ENCODE measurements around the gene TCERG1. TPM values are rescaled to one million over a fixed set of nuclear protein-coding genes. Genes with fewer than 3 reads are reported as not detected.

Gene TCERG1
- total and polyA plus RNA-seq, 2 experiments from 2014 or later: 23.6 to 37.0 TPM

DNA sequence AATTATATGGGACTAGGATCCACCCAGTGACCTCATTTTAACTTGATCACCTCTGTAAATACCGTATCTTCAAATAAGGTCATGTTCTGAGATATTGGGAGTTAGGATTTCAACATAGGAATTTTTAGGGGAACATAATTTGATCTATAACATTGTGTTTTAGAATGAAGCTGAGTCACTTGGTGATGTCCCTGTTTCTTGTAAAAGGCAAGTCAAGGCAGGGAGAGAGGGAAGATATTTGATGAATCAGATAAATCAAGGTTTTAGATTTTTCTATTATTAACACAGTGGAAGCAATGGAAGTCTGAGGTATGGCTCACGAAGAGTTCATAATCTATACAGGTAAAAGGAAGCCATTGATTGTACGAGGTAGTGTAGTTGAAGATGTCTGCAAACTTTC is 80.7 kb downstream of the TCERG1 start:
- Histone ChIP-seq H3K9ac (no peak overlapping the region), H3K4me2 (ENCODE audit: unreplicated experiment) (no peak overlapping the region), H3F3A (ENCODE audit: insufficient read depth) (no peaks in the 10 kb centered on the region), H3K79me2 (ENCODE audit: insufficient read depth) (no peaks in the 10 kb centered on the region), H3K4me1 (ENCODE audit: insufficient read depth) (no peaks in the 10 kb centered on the region), H3K36me3 (ENCODE audit: low read depth) (no peaks in the 10 kb centered on the region), H3K27me3 (replicated peaks; ENCODE audit: insufficient read depth) (peaks cover 15% of the 10 kb centered on the region), H3K4me3 (no peak overlapping the region), H2AFZ (no peak overlapping the region), H3K27ac (no peak overlapping the region), H3K9me2 (ENCODE audit: insufficient read depth) (no peaks in the 10 kb centered on the region), H3K9me3 (ENCODE audit: low read depth) (no peaks in the 10 kb centered on the region), H4K20me1 (ENCODE audit: insufficient read depth) (no peaks in the 10 kb centered on the region)
- no peak for DNase-seq
- no peak for TF ChIP-seq EZH2phosphoT487 (IDR thresholded peaks at IDR 0.05; ENCODE audit: insufficient read depth, low read depth)
- no peak for TF ChIP-seq EZH2 (IDR thresholded peaks at IDR 0.05; ENCODE audit: insufficient read depth, poor library complexity, severe bottlenecking)
- WGBS, 2 experiments (ENCODE audit: low coverage in 1 of 2, low lambda C conversion rate in 2 of 2, missing lambda C conversion rate in 2 of 2): 41 to 42% methylated on average over 3 of the region's 3 CpGs
- in situ Hi-C loops (cut with MboI): loop anchor here (25.0 kb wide), 1 partner anchor 1035 kb away; no protein-coding TSS in a partner anchor

DNA sequence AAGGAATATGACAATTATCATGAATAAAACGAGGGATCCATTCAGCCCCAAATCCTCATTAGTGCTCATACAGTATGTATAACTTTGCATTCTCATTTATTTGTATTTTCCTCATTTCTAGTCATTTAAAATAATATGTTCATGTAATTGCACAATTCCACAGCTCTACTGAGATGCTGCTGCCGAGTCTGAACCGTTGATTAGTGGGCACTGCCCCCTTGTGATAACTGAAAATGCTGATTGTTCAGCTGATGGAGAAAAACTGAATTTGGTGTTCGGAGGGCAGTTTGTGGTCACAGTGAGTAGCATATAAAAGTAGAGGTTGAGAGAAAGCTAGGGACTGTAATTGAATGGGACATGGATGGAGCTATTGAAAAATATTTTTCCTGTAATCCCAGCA is 81.1 kb downstream of the TCERG1 start:
- Histone ChIP-seq H3K9me2 (ENCODE audit: insufficient read depth) (no peaks in the 10 kb centered on the region), H3K4me3 (no peak overlapping the region), H3K4me2 (ENCODE audit: unreplicated experiment) (no peak overlapping the region), H3K27ac (no peak overlapping the region), H3K4me1 (ENCODE audit: insufficient read depth) (no peaks in the 10 kb centered on the region), H4K20me1 (ENCODE audit: insufficient read depth) (no peaks in the 10 kb centered on the region), H3K79me2 (ENCODE audit: insufficient read depth) (no peaks in the 10 kb centered on the region), H3K9me3 (ENCODE audit: low read depth) (no peaks in the 10 kb centered on the region), H2AFZ (no peak overlapping the region), H3K36me3 (ENCODE audit: low read depth) (no peaks in the 10 kb centered on the region), H3F3A (ENCODE audit: insufficient read depth) (no peaks in the 10 kb centered on the region), H3K9ac (no peak overlapping the region), H3K27me3 (replicated peaks; ENCODE audit: insufficient read depth) (peaks cover 15% of the 10 kb centered on the region)
- DNase-seq: no peak
- TF ChIP-seq EZH2 (IDR thresholded peaks at IDR 0.05; ENCODE audit: insufficient read depth, poor library complexity, severe bottlenecking) (no peak), EZH2phosphoT487 (IDR thresholded peaks at IDR 0.05; ENCODE audit: insufficient read depth, low read depth) (no peak)
- in situ Hi-C loops (cut with MboI): loop anchor here (25.0 kb wide), 1 partner anchor 1034 kb away; no protein-coding TSS in a partner anchor
- 34% methylated on average over 4 of the region's 4 CpGs for WGBS, 2 experiments (ENCODE audit: low coverage in 1 of 2, low lambda C conversion rate in 2 of 2, missing lambda C conversion rate in 2 of 2)

DNA sequence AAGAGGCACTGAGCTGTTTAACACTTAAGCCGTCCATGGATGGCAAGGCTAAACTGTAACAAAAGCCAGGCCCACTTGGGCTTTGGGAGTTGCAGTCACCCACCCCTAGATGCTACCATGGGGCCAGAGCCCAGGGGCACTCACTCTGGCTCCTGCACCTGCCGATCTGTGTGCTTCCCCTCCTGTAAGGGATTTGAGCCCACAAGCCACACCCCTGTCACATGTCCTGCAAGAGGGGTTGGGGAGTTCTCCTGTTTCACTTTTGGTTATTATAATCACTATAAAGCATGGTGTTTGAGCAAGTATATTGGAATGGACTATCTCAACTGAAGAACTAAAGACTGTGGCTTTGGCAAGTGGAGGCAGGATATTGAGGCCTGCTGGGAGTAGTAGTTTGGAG is 82.9 kb downstream of the TCERG1 start:
- no peak overlapping the region for H2AFZ ChIP-seq
- H3K4me1 ChIP-seq (ENCODE audit: insufficient read depth): no peaks in the 10 kb centered on the region
- H3K27me3 ChIP-seq (replicated peaks; ENCODE audit: insufficient read depth): peaks cover 13% of the 10 kb centered on the region
- H3K9me2 ChIP-seq (ENCODE audit: insufficient read depth): no peaks in the 10 kb centered on the region
- no peaks in the 10 kb centered on the region for H3K9me3 ChIP-seq (ENCODE audit: low read depth)
- no peak overlapping the region for H3K27ac ChIP-seq
- H3K4me2 ChIP-seq (ENCODE audit: unreplicated experiment): no peak overlapping the region
- WGBS, 2 experiments (ENCODE audit: low coverage in 1 of 2, low lambda C conversion rate in 2 of 2, missing lambda C conversion rate in 2 of 2): 42 to 50% methylated on average over 2 of the region's 2 CpGs
- in situ Hi-C loops (cut with MboI): loop anchor here (25.0 kb wide), 1 partner anchor 1032 kb away; no protein-coding TSS in a partner anchor
- H4K20me1 ChIP-seq (ENCODE audit: insufficient read depth): no peaks in the 10 kb centered on the region
- no peak overlapping the region for H3K9ac ChIP-seq
- no peaks in the 10 kb centered on the region for H3K36me3 ChIP-seq (ENCODE audit: low read depth)
- H3K79me2 ChIP-seq (ENCODE audit: insufficient read depth): no peaks in the 10 kb centered on the region
- H3K4me3 ChIP-seq: no peak overlapping the region
- TF ChIP-seq EZH2 (IDR thresholded peaks at IDR 0.05; ENCODE audit: insufficient read depth, poor library complexity, severe bottlenecking) (no peak), EZH2phosphoT487 (IDR thresholded peaks at IDR 0.05; ENCODE audit: insufficient read depth, low read depth) (no peak)
- DNase-seq: no peak
- H3F3A ChIP-seq (ENCODE audit: insufficient read depth): no peaks in the 10 kb centered on the region

DNA sequence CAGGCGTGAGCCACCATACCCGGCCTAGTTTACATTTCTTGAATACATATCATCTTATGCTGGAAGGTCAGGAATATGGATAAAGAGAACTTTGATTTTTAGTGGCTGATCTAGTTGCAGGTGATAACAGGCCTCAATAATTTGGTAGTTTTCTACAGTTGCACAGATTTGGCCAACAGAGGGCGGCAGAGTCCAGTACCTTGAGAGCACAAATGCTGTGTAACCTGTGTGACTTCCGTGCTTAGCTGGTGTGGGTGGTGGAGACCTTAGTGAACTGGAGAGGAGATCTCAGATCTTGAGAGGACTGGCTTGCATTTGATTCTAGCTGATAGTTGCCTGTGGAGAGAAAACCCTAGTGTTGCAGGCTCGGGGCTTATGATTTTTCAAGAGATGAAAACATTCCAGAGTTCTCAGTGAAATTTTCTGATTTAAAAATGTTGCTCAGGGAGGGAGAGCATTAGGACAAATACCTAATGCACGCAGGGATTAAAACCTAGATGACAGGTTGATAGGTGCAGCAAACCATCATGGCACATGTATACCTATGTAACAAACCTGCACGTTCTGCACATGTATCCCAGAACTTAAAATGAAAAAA is 86.2 kb downstream of the TCERG1 start:
- no peak overlapping the region for H3K9ac ChIP-seq
- H3K36me3 ChIP-seq (ENCODE audit: low read depth): no peaks in the 10 kb centered on the region
- no peak overlapping the region for H2AFZ ChIP-seq
- H3K27ac ChIP-seq: no peak overlapping the region
- no peaks in the 10 kb centered on the region for H3K9me3 ChIP-seq (ENCODE audit: low read depth)
- peak; percentile 74 for DNase-seq
- H3K4me2 ChIP-seq (ENCODE audit: unreplicated experiment): no peak overlapping the region
- H3K27me3 ChIP-seq (replicated peaks; ENCODE audit: insufficient read depth): 0 out of 2 replicates have a peak, but pooled peaks cover under 1% of the 10 kb centered on the region
- no peak overlapping the region for H3K4me3 ChIP-seq
- H3K79me2 ChIP-seq (ENCODE audit: insufficient read depth): no peaks in the 10 kb centered on the region
- WGBS, 2 experiments (ENCODE audit: low coverage in 1 of 2, low lambda C conversion rate in 2 of 2, missing lambda C conversion rate in 2 of 2): 21% methylated on average over 7 of the region's 7 CpGs
- no peaks in the 10 kb centered on the region for H3F3A ChIP-seq (ENCODE audit: insufficient read depth)
- no peaks in the 10 kb centered on the region for H3K4me1 ChIP-seq (ENCODE audit: insufficient read depth)
- TF ChIP-seq EZH2 (IDR thresholded peaks at IDR 0.05; ENCODE audit: insufficient read depth, poor library complexity, severe bottlenecking): no peak
- no peak for TF ChIP-seq EZH2phosphoT487 (IDR thresholded peaks at IDR 0.05; ENCODE audit: insufficient read depth, low read depth)
- no peaks in the 10 kb centered on the region for H3K9me2 ChIP-seq (ENCODE audit: insufficient read depth)
- H4K20me1 ChIP-seq (ENCODE audit: insufficient read depth): no peaks in the 10 kb centered on the region
- in situ Hi-C loops (cut with MboI): loop anchor here (25.0 kb wide), 1 partner anchor 1029 kb away; no protein-coding TSS in a partner anchor
